K562 (cell line): ENCODE results near the gene FRMD1. TPM values are rescaled to one million over a fixed set of nuclear protein-coding genes. Genes with fewer than 3 reads are reported as not detected.

Source experiments
- ATAC-seq: fragments of 200-7000 bp; cut with Tn5 transposase; 3 replicates; pipeline ENCODE4 v1.9.1; 2020; ENCODE audit warnings: moderate library complexity
- BruUV-seq: library from RNA; stranded (reverse); fragments of 400-500 nt; replicated peaks from 2 replicates; lab custom pipeline; 2021; lab: Mats Ljungman, UMichigan
- CTCF ChIA-PET: fragments of 300-600 bp; formaldehyde crosslinking; extraction: SDS; loops from one replicate; lab custom pipeline; 2021; ENCODE audit warnings: low intra/inter-chr PET ratio; lab: Yijun Ruan, JAX
- POLR2A ChIA-PET: fragments of 300-600, 350-650 bp; sonication (Branson Sonifier 250); formaldehyde crosslinking; extraction: SDS; loops from one replicate; lab custom pipeline; 2021; ENCODE audit warnings: antibody characterized with exemption, inconsistent platforms; lab: Yijun Ruan, JAX
- DNase-seq, 4 experiments: peaks; one replicate each; pipeline versions ENCODE4 v3.0.0 to v3.0.0-alpha.2; 2011 to 2018; ENCODE audit warnings: low spot score in 3 of 4, mixed read lengths in 3 of 4; ENCODE audit errors: extremely low read depth in 1 of 4
- FAIRE-seq: peaks from 2 replicates; lab custom pipeline; 2011; peaks lifted over from hg19 to GRCh38; lab: Jason Lieb, UNC
- H2AFZ ChIP-seq: 2 replicates; pipeline ENCODE4 v1.6.0; 2011; ENCODE audit warnings: low read depth, low read length, control low read depth, inconsistent platforms
- H3K27ac ChIP-seq: fragments of 200-600 bp; 3 replicates; pipeline ENCODE4 v1.8.0; 2011; ENCODE audit warnings: low read depth, mild to moderate bottlenecking, control low read depth, inconsistent platforms, low read length, moderate library complexity, mixed read lengths; ENCODE audit errors: extremely low read depth
- H3K27me3 ChIP-seq, 2 experiments: fragments of 300-600 bp in 1 of 2; 2 replicates in 1 of 2; 3 replicates in 1 of 2; pipeline versions ENCODE4 v1.6.0 to v1.8.0; 2011; ENCODE audit warnings: inconsistent platforms in 2 of 2, low read length in 2 of 2, mild to moderate bottlenecking in 1 of 2, mixed read lengths in 1 of 2, moderate library complexity in 1 of 2; ENCODE audit not compliant: control insufficient read depth in 2 of 2, insufficient read depth in 2 of 2
- H3K36me3 ChIP-seq: fragments of 300-600 bp; 3 replicates; pipeline ENCODE4 v1.8.0; 2011; ENCODE audit warnings: mild to moderate bottlenecking, low read length, inconsistent platforms; ENCODE audit not compliant: control insufficient read depth, insufficient read depth
- H3K4me1 ChIP-seq, 2 experiments: fragments of 200-600 bp in 1 of 2; replicated peaks in 1 of 2; 2 replicates in 1 of 2; 3 replicates in 1 of 2; pipeline versions ENCODE4 v1.5.1 to v1.8.0; 2011; ENCODE audit warnings: inconsistent platforms in 2 of 2, low read length in 2 of 2, mild to moderate bottlenecking in 1 of 2, mixed read lengths in 1 of 2, moderate library complexity in 1 of 2; ENCODE audit not compliant: control insufficient read depth in 2 of 2, insufficient read depth in 2 of 2
- H3K4me2 ChIP-seq: 2 replicates; pipeline ENCODE4 v1.6.1; 2011; ENCODE audit warnings: low read length, control low read depth, inconsistent platforms, mixed read lengths; ENCODE audit not compliant: insufficient read depth
- H3K4me3 ChIP-seq: fragments of 200-600 bp; sonication (generic), shearing (Covaris generic); 2 replicates; pipeline ENCODE4 v1.5.1; 2016; ENCODE audit warnings: control low read depth, inconsistent platforms
- H3K79me2 ChIP-seq: fragments of 200-600 bp; 3 replicates; pipeline ENCODE4 v1.8.0; 2011; ENCODE audit warnings: low read length, inconsistent platforms; ENCODE audit not compliant: control insufficient read depth, insufficient read depth
- H3K9ac ChIP-seq, 2 experiments: 2 replicates each; pipeline versions ENCODE4 v1.6.0 to v1.6.1; 2011; ENCODE audit warnings: low read depth in 2 of 2, low read length in 2 of 2, control low read depth in 1 of 2, inconsistent platforms in 1 of 2, mild to moderate bottlenecking in 1 of 2, mixed read lengths in 1 of 2; ENCODE audit not compliant: insufficient read depth in 1 of 2
- H3K9me1 ChIP-seq: one replicate; pipeline ENCODE4 v1.6.0; 2011; ENCODE audit warnings: inconsistent platforms, mild to moderate bottlenecking, low read length, moderate library complexity; ENCODE audit not compliant: control insufficient read depth, insufficient read depth
- H3K9me3 ChIP-seq: replicated peaks from 2 replicates; pipeline ENCODE4 v1.5.1; 2011; ENCODE audit warnings: low read depth, low read length, inconsistent platforms; ENCODE audit not compliant: control insufficient read depth, insufficient read depth
- H4K20me1 ChIP-seq: replicated peaks from 2 replicates; pipeline ENCODE4 v1.6.1; 2011; ENCODE audit warnings: low read length, inconsistent platforms, mixed read lengths; ENCODE audit not compliant: control insufficient read depth, insufficient read depth
- CBFA2T2 ChIP-seq: fragments of 450-650 bp; conservative IDR thresholded peaks from 2 replicates; pipeline ENCODE4 v1.6.1; 2017; ENCODE audit warnings: mild to moderate bottlenecking
- CBFA2T3 ChIP-seq: fragments of 450-650 bp; IDR thresholded peaks from 2 replicates; pipeline ENCODE4 v1.6.1; 2017
- EZH2 ChIP-seq: IDR thresholded peaks from 2 replicates; pipeline ENCODE4 v1.6.1; 2012; ENCODE audit warnings: low read depth, mild to moderate bottlenecking, inconsistent platforms, low read length, borderline replicate concordance
- MAX ChIP-seq: sonication (generic); formaldehyde crosslinking; IDR thresholded peaks from 2 replicates; pipeline ENCODE4 v1.9.0; 2022; ENCODE audit warnings: mild to moderate bottlenecking, missing genetic modification reagents
- PTBP1 ChIP-seq: fragments of 200-400 bp; formaldehyde crosslinking; IDR thresholded peaks from 2 replicates; pipeline ENCODE4 v1.6.1; 2017; ENCODE audit warnings: low read depth, low read length
- WGBS: fragments of 100-300 bp; shearing (Covaris generic); methylation state at CpG from one replicate; pipeline ENCODE4 v1.1.6; 2016; ENCODE audit warnings: low coverage, mixed read lengths; ENCODE audit not compliant: insufficient coverage; ENCODE audit errors: missing lambda C conversion rate; 5-methylcytosine and 5-hydroxymethylcytosine counted together
- in situ Hi-C: fragments of 300-500 bp; cut with MboI; formaldehyde crosslinking; loops from 4 replicates; pipeline ENCODE4 v1.15.0; 2018; ENCODE audit warnings: inconsistent platforms, mixed read lengths
- intact Hi-C: fragments of 100-400 bp; cut with micrococcal nuclease; formaldehyde crosslinking; loops from 2 replicates; pipeline ENCODE4 v1.14.2; 2022
- polyA plus RNA-seq, 8 experiments: library from polyadenylated mRNA; depleted of rRNA in 4 of 8; stranded (reverse) in 5 of 8; unstranded in 3 of 8; fragments of >200 nt; fragmentation: Nextera tagmentation in 2 of 8; fragmentation: Illumina TruSeq in 1 of 8; extraction: Ambion mirVana in 2 of 8; extraction: Trizol in 1 of 8; gene quantifications; 2 replicates each; pipeline versions ENCODE4 v1.2.1 to v1.2.3, GENCODE V29; 2011 to 2014; ENCODE audit warnings: inconsistent platforms in 1 of 8, missing spikeins in 1 of 8
- total RNA-seq, 7 experiments: library from RNA; depleted of rRNA in 6 of 7; stranded (reverse); fragments of >200 nt in 6 of 7; fragmentation: Illumina TruSeq in 2 of 7; extraction: Trizol in 2 of 7; gene quantifications; 2 replicates each; pipeline versions ENCODE4 v1.2.1 to v1.2.3, GENCODE V29; 2011 to 2021; ENCODE audit warnings: low replicate concordance in 1 of 7

The FRMD1 gene
- total and polyA plus RNA-seq, 9 of the 15 experiments (the other 6 are each of a cell fraction or from before 2014, with no cell fraction given) = 0.01 to 0.04 (median 0.01) TPM; not detected in 6

- Histone ChIP-seq H3K79me2 (no peaks in the 10 kb centered on the region), H2AFZ (no peak overlapping the region), H3K27ac (no peak overlapping the region), H3K4me3 (no peak overlapping the region), H3K9ac (no peak overlapping the region), H3K4me1 (peaks cover 0 to 30% of the 10 kb centered on the region in 2 experiments; a peak in 1 of 5 replicates), H3K9me1 (no peaks in the 10 kb centered on the region), H3K27me3 (peaks cover 49 to 90% of the 10 kb centered on the region in 2 experiments), H3K9me3 (no peaks in the 10 kb centered on the region), H4K20me1 (peaks cover 7% of the 10 kb centered on the region; the same call in 1 of the 2 replicates), H3K36me3 (no peaks in the 10 kb centered on the region), H3K4me2 (no peak overlapping the region)
- WGBS = 7% methylated on average over 18 of the region's 21 CpGs
- ATAC-seq = no peak
- in situ Hi-C loops = no loop called here
- POLR2A ChIA-PET = interaction anchor here (0.6 to 0.7 kb wide), 2 partner anchors 10 to 94 kb away, joined by 3 to 4 read pairs; no protein-coding TSS in a partner anchor
- FAIRE-seq = no peak
- DNase-seq = no peak
- BruUV-seq = no TSS peak
- CTCF ChIA-PET = no interaction called here
- TF ChIP-seq PTBP1 (no peak), MAX (CRISPR knock-in tag) (no peak), CBFA2T2 (no peak), CBFA2T3 (no peak), EZH2 (0 out of 2 replicates have a peak, but pooled peaks have one; percentile 67)
- intact Hi-C loops = no loop called here
Measured at GRCh38 chr6:168043848-168044415, 35.1 kb downstream of the FRMD1 start.
